Daoy (cell line): ENCODE data around the gene NTRK2. TPM values are rescaled to one million over a fixed set of nuclear protein-coding genes. Genes with fewer than 3 reads are reported as not detected.
"Not testable (repeated sequence)": the region's sequence is repeated elsewhere in the genome, so short reads cannot be mapped to it uniquely, and the experiment has no call there.

Experiments
- DNase-seq: peaks from one replicate; pipeline ENCODE4 v3.0.0-alpha.2; 2015; ENCODE audit warnings: low read depth
- total RNA-seq: library from RNA; depleted of rRNA; stranded (reverse); fragments of >200 nt; shearing (Covaris generic); gene quantifications from 2 replicates; pipeline ENCODE4 v1.2.3, GENCODE V29; 2014

NTRK2 gene
- total RNA-seq, 1 experiment from 2014 or later: 0.29 TPM

DNA sequence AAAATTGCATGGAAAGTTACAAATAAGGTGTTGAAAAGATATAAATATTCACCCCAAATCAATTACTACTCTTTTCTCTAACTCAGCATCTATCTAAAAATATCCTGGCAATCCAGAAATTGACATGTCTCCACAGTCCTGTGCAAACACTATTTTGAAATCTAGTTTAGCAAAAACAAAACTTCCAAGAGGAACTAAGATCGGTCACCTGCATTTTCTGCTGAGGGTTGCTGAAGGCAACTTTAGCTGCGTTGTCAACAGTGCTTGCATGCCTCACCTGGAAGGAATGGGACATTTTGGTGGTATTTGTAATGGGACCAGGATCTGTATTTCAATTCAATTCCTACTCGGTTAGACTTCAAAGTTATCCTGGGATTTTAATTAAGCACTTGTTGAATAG is 398.3 kb downstream of the NTRK2 start:
- DNase-seq: no peak

DNA sequence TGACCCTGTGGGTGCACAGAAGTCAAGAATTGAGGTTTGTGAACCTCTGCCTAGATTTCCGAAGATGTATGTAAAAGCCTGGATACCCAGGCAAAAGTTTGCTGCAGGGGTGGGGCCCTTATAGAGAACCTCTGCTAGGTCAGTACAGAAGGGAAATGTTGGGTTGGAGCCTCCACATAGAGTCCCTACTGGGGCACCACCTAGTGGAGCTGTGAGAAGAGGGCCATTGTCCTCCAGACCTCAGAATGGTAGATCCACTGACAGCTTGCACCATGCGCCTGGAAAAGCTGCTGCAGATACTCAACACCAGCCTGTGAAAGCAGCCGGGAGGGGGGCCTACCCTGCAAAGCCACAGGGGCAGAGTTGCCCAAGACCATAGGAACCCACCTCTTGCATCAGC is 399.9 kb downstream of the NTRK2 start:
- not testable (repeated sequence) for DNase-seq
